Measurements from ENCODE around the gene NAA35. TPM values are rescaled to one million over a fixed set of nuclear protein-coding genes. Genes with fewer than 3 reads are reported as not detected.

The NAA35 gene
- total RNA-seq (10 to 100 TPM; 19.4 to 19.8 TPM), total RNA-seq (30.4 to 73.1 (median 56.8) reads per million in 172 experiments)
- 14.1 TPM for polyA plus RNA-seq (2013, experiment 1 of 2)
- 15.7 TPM for polyA plus RNA-seq (2013, experiment 2 of 2)

DNA sequence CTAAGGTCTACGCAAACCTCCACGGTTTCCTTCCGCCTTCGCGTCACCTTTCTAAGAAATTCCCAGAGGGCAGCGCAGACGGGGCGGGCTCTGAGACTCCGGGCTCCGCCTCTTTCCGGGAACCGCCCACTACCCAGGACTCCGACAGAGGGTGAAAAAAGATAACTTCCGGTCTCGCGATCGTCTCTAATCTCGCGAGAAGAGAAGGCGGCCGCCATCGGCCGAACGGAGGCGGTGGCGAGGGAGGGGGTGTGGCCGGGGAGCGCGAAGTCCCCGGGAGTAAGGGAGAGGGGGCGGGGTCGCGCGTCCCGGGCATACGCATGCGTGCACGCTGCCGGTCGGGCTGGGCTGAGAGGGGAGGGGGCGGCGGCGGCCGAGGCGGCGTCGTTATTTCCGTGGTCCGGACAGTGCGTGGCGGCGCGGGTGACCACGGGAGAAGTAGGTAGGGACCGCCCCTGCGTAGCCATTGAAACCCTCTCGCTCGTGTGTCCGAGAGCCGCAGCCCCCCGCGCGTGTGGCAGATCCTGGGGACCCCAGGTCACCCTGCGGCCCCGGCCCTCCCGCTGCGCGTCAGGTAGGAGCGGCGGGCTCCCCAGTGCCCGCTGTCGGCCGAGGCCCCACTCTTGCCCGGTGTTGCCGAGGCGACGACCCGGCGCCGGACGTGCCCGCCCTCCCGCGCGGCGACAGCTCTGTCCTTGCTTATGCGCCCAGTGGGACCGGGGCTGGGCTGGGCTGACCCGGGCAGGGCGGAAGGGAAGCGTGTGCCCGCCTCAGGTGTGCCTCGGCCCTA is at the start of gene NAA35:
Gene NAA35 (plus strand): TSS at position 315 of the 790 bp plus-strand sequence. CDS start 1,014 bp downstream, outside the sequence.
- Mint-ChIP-seq H3K27ac (no peak within 1 kb of the TSS), H3K36me3 (ENCODE audit: low read depth) (peaks cover 12% of the 10 kb centered on the region), H3K27me3 (no peaks in the 10 kb centered on the region), H3K9me3 (no peaks in the 10 kb centered on the region), H3K4me1 (ENCODE audit: low read depth) (peaks cover 9% of the 10 kb centered on the region), H3K4me3 (peak within 1 kb of the TSS; percentile 94)
- Histone ChIP-seq H3K27ac (ENCODE audit: low read depth in 1 of 2, low read length in 2 of 2) (peak within 1 kb of the TSS; percentile 80 to 82), H3K4me3 (ENCODE audit: low read length) (peak within 1 kb of the TSS; percentile 81), H3K9me3 (ENCODE audit: control insufficient read depth in 1 of 2, insufficient read depth in 1 of 2, low read length in 2 of 2) (no peaks in the 10 kb centered on the region), H3K4me1 (ENCODE audit: insufficient read depth, low read length) (peaks cover 24% of the 10 kb centered on the region), H3K27me3 (ENCODE audit: control insufficient read depth in 1 of 2, insufficient read depth in 2 of 2, low read length in 2 of 2) (no peaks in the 10 kb centered on the region), H3K36me3 (ENCODE audit: insufficient read depth, low read length) (peaks cover 23% of the 10 kb centered on the region)
- TF ChIP-seq, protein P1, sequence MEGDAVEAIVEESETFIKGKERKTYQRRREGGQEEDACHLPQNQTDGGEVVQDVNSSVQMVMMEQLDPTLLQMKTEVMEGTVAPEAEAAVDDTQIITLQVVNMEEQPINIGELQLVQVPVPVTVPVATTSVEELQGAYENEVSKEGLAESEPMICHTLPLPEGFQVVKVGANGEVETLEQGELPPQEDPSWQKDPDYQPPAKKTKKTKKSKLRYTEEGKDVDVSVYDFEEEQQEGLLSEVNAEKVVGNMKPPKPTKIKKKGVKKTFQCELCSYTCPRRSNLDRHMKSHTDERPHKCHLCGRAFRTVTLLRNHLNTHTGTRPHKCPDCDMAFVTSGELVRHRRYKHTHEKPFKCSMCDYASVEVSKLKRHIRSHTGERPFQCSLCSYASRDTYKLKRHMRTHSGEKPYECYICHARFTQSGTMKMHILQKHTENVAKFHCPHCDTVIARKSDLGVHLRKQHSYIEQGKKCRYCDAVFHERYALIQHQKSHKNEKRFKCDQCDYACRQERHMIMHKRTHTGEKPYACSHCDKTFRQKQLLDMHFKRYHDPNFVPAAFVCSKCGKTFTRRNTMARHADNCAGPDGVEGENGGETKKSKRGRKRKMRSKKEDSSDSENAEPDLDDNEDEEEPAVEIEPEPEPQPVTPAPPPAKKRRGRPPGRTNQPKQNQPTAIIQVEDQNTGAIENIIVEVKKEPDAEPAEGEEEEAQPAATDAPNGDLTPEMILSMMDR (IDR thresholded peaks at IDR 0.05), result no peak
- ChIA-PET CTCF (no interaction called here), POLR2A (interaction anchor here (1.3 to 3.3 kb wide), 2 partner anchors 136 to 341 kb away, joined by 3 to 15 read pairs; partner anchors contain the start of gene ISCA1)
- intact Hi-C loops (cut with DNase I, micrococcal nuclease), result loop anchor here (5.0 to 10.0 kb wide), 6 partner anchors 134 to 1966 kb away; partner anchors contain the start of genes ISCA1 (in 2 of the 2), TUT7 (in 2 of the 2), AGTPBP1 (in 1 of the 2) and HNRNPK (in 1 of the 2)
- ATAC-seq (ENCODE audit: poor library complexity) (peak; percentile 85), DNase-seq (peak; percentile 98 to 100 (median 99))

DNA sequence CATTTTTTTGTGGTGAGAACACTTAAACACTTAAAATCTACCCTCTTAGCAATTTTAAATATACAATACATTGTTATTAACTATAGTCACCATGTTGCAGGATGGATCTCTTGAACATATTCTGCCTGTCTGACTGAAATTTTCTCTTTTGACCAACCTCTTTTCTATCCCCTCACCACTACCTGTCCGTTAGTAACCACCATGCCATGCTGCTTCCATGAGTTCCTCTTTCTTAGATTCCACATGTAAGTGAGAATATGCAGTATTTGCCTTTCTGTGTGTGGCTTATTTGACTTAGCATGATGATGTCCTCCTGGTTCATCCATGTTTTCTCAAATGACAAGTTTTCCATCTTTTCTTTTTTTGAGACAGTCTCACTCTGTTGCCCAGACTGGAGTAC is 48.5 kb upstream of the NAA35 start:
- no peaks in the 10 kb centered on the region for H3K27me3 Mint-ChIP-seq
- Histone ChIP-seq H3K4me3 (ENCODE audit: low read length) (no peak overlapping the region), H3K9me3 (ENCODE audit: control insufficient read depth in 1 of 2, insufficient read depth in 1 of 2, low read length in 2 of 2) (peaks cover 0 to 3% of the 10 kb centered on the region in 2 experiments), H3K4me1 (ENCODE audit: insufficient read depth, low read length) (no peaks in the 10 kb centered on the region), H3K36me3 (ENCODE audit: insufficient read depth, low read length) (no peaks in the 10 kb centered on the region), H3K27me3 (ENCODE audit: control insufficient read depth in 1 of 2, insufficient read depth in 2 of 2, low read length in 2 of 2) (no peaks in the 10 kb centered on the region), H3K27ac (ENCODE audit: low read depth in 1 of 2, low read length in 2 of 2) (no peak overlapping the region)
- peaks cover 25% of the 10 kb centered on the region for H3K36me3 Mint-ChIP-seq (ENCODE audit: low read depth)
- POLR2A ChIA-PET, result no interaction called here
- no peak overlapping the region for H3K4me3 Mint-ChIP-seq
- H3K9me3 Mint-ChIP-seq, result peaks cover 5% of the 10 kb centered on the region
- no peak overlapping the region for H3K27ac Mint-ChIP-seq
- intact Hi-C loops (cut with DNase I, micrococcal nuclease), result no loop called here
- ATAC-seq (ENCODE audit: poor library complexity) (no peak), DNase-seq (no peak)
- TF ChIP-seq, protein P1 (IDR thresholded peaks at IDR 0.05), result no peak
- CTCF ChIA-PET, result no interaction called here
- no peaks in the 10 kb centered on the region for H3K4me1 Mint-ChIP-seq (ENCODE audit: low read depth)

DNA sequence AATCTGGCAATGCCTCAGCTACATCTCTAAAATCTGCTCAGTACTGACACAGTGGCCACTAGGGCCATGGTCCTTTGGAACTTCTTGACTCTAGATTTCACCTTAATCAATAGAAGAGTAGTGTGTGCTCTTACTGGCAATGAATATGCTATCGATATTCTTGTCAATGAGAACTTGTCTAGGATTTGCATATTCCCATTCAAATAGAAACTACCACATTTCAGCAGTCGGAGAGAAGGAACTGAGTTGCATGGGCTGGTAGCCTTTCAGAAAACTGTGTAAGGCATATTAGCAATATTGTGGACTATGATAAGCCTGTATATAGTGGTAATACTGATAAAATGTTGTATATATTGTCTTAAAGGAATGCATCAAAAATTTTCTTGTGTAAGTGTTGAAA is 45.3 kb upstream of the NAA35 start:
- TF ChIP-seq, protein P1 (IDR thresholded peaks at IDR 0.05), result no peak
- CTCF ChIA-PET, result no interaction called here
- Histone ChIP-seq H3K4me1 (ENCODE audit: insufficient read depth, low read length) (no peaks in the 10 kb centered on the region), H3K36me3 (ENCODE audit: insufficient read depth, low read length) (no peaks in the 10 kb centered on the region), H3K9me3 (ENCODE audit: control insufficient read depth in 1 of 2, insufficient read depth in 1 of 2, low read length in 2 of 2) (peaks cover 0 to 3% of the 10 kb centered on the region in 2 experiments), H3K27ac (ENCODE audit: low read depth in 1 of 2, low read length in 2 of 2) (no peak overlapping the region), H3K4me3 (ENCODE audit: low read length) (no peak overlapping the region), H3K27me3 (ENCODE audit: control insufficient read depth in 1 of 2, insufficient read depth in 2 of 2, low read length in 2 of 2) (no peaks in the 10 kb centered on the region)
- no peak for ATAC-seq (ENCODE audit: poor library complexity)
- POLR2A ChIA-PET, result no interaction called here
- DNase-seq, result no peak
- H3K4me3 Mint-ChIP-seq, result no peak overlapping the region
- H3K4me1 Mint-ChIP-seq (ENCODE audit: low read depth), result peaks cover 6% of the 10 kb centered on the region
- no peak overlapping the region for H3K27ac Mint-ChIP-seq
- H3K9me3 Mint-ChIP-seq, result peaks cover 5% of the 10 kb centered on the region
- H3K27me3 Mint-ChIP-seq, result no peaks in the 10 kb centered on the region
- peaks cover 25% of the 10 kb centered on the region for H3K36me3 Mint-ChIP-seq (ENCODE audit: low read depth)
- intact Hi-C loops (cut with DNase I, micrococcal nuclease), result no loop called here
